Measurements from ENCODE around the gene MAPK1IP1L.
"Not testable (repeated sequence)": the region's sequence is repeated elsewhere in the genome, so short reads cannot be mapped to it uniquely, and the experiment has no call there.

MAPK1IP1L gene

GRCh38 chr14:55054098-55054497 is 2.7 kb downstream of the MAPK1IP1L start:
- no peak for DNase-seq (ENCODE audit: low read depth, low spot score)

GRCh38 chr14:55057919-55058318 is 6.5 kb downstream of the MAPK1IP1L start:
- no peak for DNase-seq (ENCODE audit: low read depth, low spot score)

- no peak for DNase-seq (ENCODE audit: low read depth, low spot score)
Observed at GRCh38 chr14:55059333-55059732, 7.9 kb downstream of the MAPK1IP1L start.

- DNase-seq (ENCODE audit: low read depth, low spot score): no peak
Observed at GRCh38 chr14:55062517-55063351, 11.3 kb downstream of the MAPK1IP1L start.

- not testable (repeated sequence) for DNase-seq (ENCODE audit: low read depth, low spot score)
Observed at GRCh38 chr14:55064896-55065295, 13.4 kb downstream of the MAPK1IP1L start.

- no peak for DNase-seq (ENCODE audit: low read depth, low spot score)
Observed at GRCh38 chr14:55065411-55065810, 14.0 kb downstream of the MAPK1IP1L start.

GRCh38 chr14:55066223-55066622 is 14.8 kb downstream of the MAPK1IP1L start:
- no peak for DNase-seq (ENCODE audit: low read depth, low spot score)

GRCh38 chr14:55070981-55071411 is 19.5 kb downstream of the MAPK1IP1L start:
- no peak for DNase-seq (ENCODE audit: low read depth, low spot score)

GRCh38 chr14:55071870-55072640 is 20.6 kb downstream of the MAPK1IP1L start:
- DNase-seq (ENCODE audit: low read depth, low spot score): no peak

GRCh38 chr14:55073856-55074255 is 22.4 kb downstream of the MAPK1IP1L start:
- no peak for DNase-seq (ENCODE audit: low read depth, low spot score)

GRCh38 chr14:55074662-55075061 is 23.2 kb downstream of the MAPK1IP1L start:
- no peak for DNase-seq (ENCODE audit: low read depth, low spot score)

GRCh38 chr14:55075628-55076175 is 24.3 kb downstream of the MAPK1IP1L start:
- no peak for DNase-seq (ENCODE audit: low read depth, low spot score)

GRCh38 chr14:55077170-55078151 is 26.0 kb downstream of the MAPK1IP1L start:
- no peak for DNase-seq (ENCODE audit: low read depth, low spot score)

GRCh38 chr14:55079961-55080360 is 28.5 kb downstream of the MAPK1IP1L start:
- not testable (repeated sequence) for DNase-seq (ENCODE audit: low read depth, low spot score)

- no peak for DNase-seq (ENCODE audit: low read depth, low spot score)
Observed at GRCh38 chr14:55084401-55085059, 33.1 kb downstream of the MAPK1IP1L start.

GRCh38 chr14:55085060-55085660 is 33.7 kb downstream of the MAPK1IP1L start:
- no peak for DNase-seq (ENCODE audit: low read depth, low spot score)

- no peak for DNase-seq (ENCODE audit: low read depth, low spot score)
Observed at GRCh38 chr14:55086938-55087337, 35.5 kb downstream of the MAPK1IP1L start.

- no peak for DNase-seq (ENCODE audit: low read depth, low spot score)
Observed at GRCh38 chr14:55088356-55088755, 36.9 kb downstream of the MAPK1IP1L start.

GRCh38 chr14:55092341-55092740 is 40.9 kb downstream of the MAPK1IP1L start:
- DNase-seq (ENCODE audit: low read depth, low spot score): no peak

All from brain pericyte (primary cell).